Measurements from ENCODE around the gene CHRNA1.
A peak's percentile ranks its signal among the peaks of the same experiment; 100 is the strongest.

The CHRNA1 gene

GRCh38 chr2:174759381-174760065 is 4.7 kb downstream of the CHRNA1 start:
- DNase-seq: no peak

- DNase-seq: no peak
Measured at GRCh38 chr2:174756743-174757142, 7.5 kb downstream of the CHRNA1 start.

- peak in 1 of 2 experiments; percentile 5 for DNase-seq
Measured at GRCh38 chr2:174753038-174753633, 11.1 kb downstream of the CHRNA1 start.

GRCh38 chr2:174752403-174753037 is 11.8 kb downstream of the CHRNA1 start:
- no peak for DNase-seq

- DNase-seq: peak in 1 of 2 experiments; percentile 24
Measured at GRCh38 chr2:174750923-174751441, 13.3 kb downstream of the CHRNA1 start.

- DNase-seq: no peak
Measured at GRCh38 chr2:174749793-174750192, 14.5 kb downstream of the CHRNA1 start.

- peak; percentile 57 for DNase-seq
Measured at GRCh38 chr2:174748948-174749347, 15.3 kb downstream of the CHRNA1 start.

- DNase-seq: no peak
Measured at GRCh38 chr2:174745142-174745541, 19.1 kb downstream of the CHRNA1 start.

GRCh38 chr2:174744111-174744510 is 20.2 kb downstream of the CHRNA1 start:
- no peak for DNase-seq

- DNase-seq: no peak
Measured at GRCh38 chr2:174740721-174741120, 23.6 kb downstream of the CHRNA1 start.

GRCh38 chr2:174738841-174739240 is 25.4 kb downstream of the CHRNA1 start:
- no peak for DNase-seq

GRCh38 chr2:174731546-174731945 is 32.7 kb downstream of the CHRNA1 start:
- DNase-seq: no peak

- no peak for DNase-seq
Measured at GRCh38 chr2:174730698-174731018, 33.6 kb downstream of the CHRNA1 start.

GRCh38 chr2:174729797-174730697 is 34.2 kb downstream of the CHRNA1 start:
- peak; percentile 15 to 39 for DNase-seq

- no peak for DNase-seq
Measured at GRCh38 chr2:174728096-174728495, 36.2 kb downstream of the CHRNA1 start.

GRCh38 chr2:174726212-174726611 is 38.1 kb downstream of the CHRNA1 start:
- no peak for DNase-seq

- no peak for DNase-seq
Measured at GRCh38 chr2:174722942-174723592, 41.2 kb downstream of the CHRNA1 start.

GRCh38 chr2:174719016-174719415 is 45.3 kb downstream of the CHRNA1 start:
- no peak for DNase-seq

GRCh38 chr2:174718591-174718990 is 45.7 kb downstream of the CHRNA1 start:
- no peak for DNase-seq

GRCh38 chr2:174717916-174718315 is 46.4 kb downstream of the CHRNA1 start:
- no peak for DNase-seq

- no peak for DNase-seq
Measured at GRCh38 chr2:174717273-174717672, 47.0 kb downstream of the CHRNA1 start.

GRCh38 chr2:174716785-174717184 is 47.5 kb downstream of the CHRNA1 start:
- DNase-seq: no peak

- DNase-seq: no peak
Measured at GRCh38 chr2:174713686-174714085, 50.6 kb downstream of the CHRNA1 start.

Data from stimulated activated CD4-positive, alpha-beta T cell treated with anti-CD3 and anti-CD28 coated beads, Interleukin-4, amount 100 ng/mL, for 4 hours (primary cell).